ENCODE results near the gene FHOD3.

FHOD3 gene

GRCh38 chr18:36624451-36625167 is 327.1 kb downstream of the FHOD3 start:
- TF ChIP-seq EZH2 (optimal IDR thresholded peaks at IDR 0.05; ENCODE audit: low read depth, low read length) = no peak
- no peak for TF ChIP-seq EZH2phosphoT487 (IDR thresholded peaks at IDR 0.05; ENCODE audit: low read length)
- TF ChIP-seq CTCF (IDR thresholded peaks at IDR 0.05; ENCODE audit: low read length) = no peak
- Histone ChIP-seq H3K4me1 (ENCODE audit: low read length) (no peaks in the 10 kb centered on the region), H3K79me2 (ENCODE audit: low read length) (no peaks in the 10 kb centered on the region), H2AFZ (ENCODE audit: low read length) (no peak overlapping the region), H4K20me1 (ENCODE audit: insufficient read depth, low read length) (no peaks in the 10 kb centered on the region), H3K36me3 (replicated peaks; ENCODE audit: insufficient read depth, low read length) (no peaks in the 10 kb centered on the region), H3K27me3 (replicated peaks; ENCODE audit: insufficient read depth, low read length) (no peaks in the 10 kb centered on the region), H3K27ac (ENCODE audit: low read length) (no peak overlapping the region), H3K9ac (ENCODE audit: low read length) (no peak overlapping the region), H3K4me2 (ENCODE audit: low read depth, low read length) (no peak overlapping the region), H3K9me2 (replicated peaks; ENCODE audit: insufficient read depth, low read length) (no peaks in the 10 kb centered on the region), H3K4me3 (ENCODE audit: low read length) (no peak overlapping the region), H3F3A (ENCODE audit: insufficient read depth, low read length) (no peaks in the 10 kb centered on the region), H3K9me3 (replicated peaks; ENCODE audit: insufficient read depth, low read length) (no peaks in the 10 kb centered on the region)
- DNase-seq = no peak

- Histone ChIP-seq H3K4me3 (ENCODE audit: low read length) (no peak overlapping the region), H3K4me2 (ENCODE audit: low read depth, low read length) (no peak overlapping the region), H3K27ac (ENCODE audit: low read length) (no peak overlapping the region), H4K20me1 (ENCODE audit: insufficient read depth, low read length) (no peaks in the 10 kb centered on the region), H3K36me3 (replicated peaks; ENCODE audit: insufficient read depth, low read length) (no peaks in the 10 kb centered on the region), H3K9me2 (replicated peaks; ENCODE audit: insufficient read depth, low read length) (no peaks in the 10 kb centered on the region), H3K9ac (ENCODE audit: low read length) (no peak overlapping the region), H3K27me3 (replicated peaks; ENCODE audit: insufficient read depth, low read length) (no peaks in the 10 kb centered on the region), H3F3A (ENCODE audit: insufficient read depth, low read length) (no peaks in the 10 kb centered on the region), H2AFZ (ENCODE audit: low read length) (no peak overlapping the region), H3K4me1 (ENCODE audit: low read length) (no peaks in the 10 kb centered on the region), H3K79me2 (ENCODE audit: low read length) (no peaks in the 10 kb centered on the region), H3K9me3 (replicated peaks; ENCODE audit: insufficient read depth, low read length) (no peaks in the 10 kb centered on the region)
- TF ChIP-seq EZH2phosphoT487 (IDR thresholded peaks at IDR 0.05; ENCODE audit: low read length) (no peak), CTCF (IDR thresholded peaks at IDR 0.05; ENCODE audit: low read length) (no peak), EZH2 (optimal IDR thresholded peaks at IDR 0.05; ENCODE audit: low read depth, low read length) (no peak)
- DNase-seq = no peak
These were observed 327.9 kb downstream of the FHOD3 start for GRCh38 chr18:36625386-36625785.

- H3K4me3 ChIP-seq (ENCODE audit: low read length) = no peak overlapping the region
These were observed 330.1 kb downstream of the FHOD3 start for GRCh38 chr18:36627637-36628036.

More at GRCh38 chr18:36627637-36628036, 330.1 kb downstream of the FHOD3 start:
- H3K4me1 ChIP-seq (ENCODE audit: low read length) = no peaks in the 10 kb centered on the region
- H4K20me1 ChIP-seq (ENCODE audit: insufficient read depth, low read length) = no peaks in the 10 kb centered on the region
- no peaks in the 10 kb centered on the region for H3K9me3 ChIP-seq (replicated peaks; ENCODE audit: insufficient read depth, low read length)
- no peak overlapping the region for H3K4me2 ChIP-seq (ENCODE audit: low read depth, low read length)
- no peaks in the 10 kb centered on the region for H3K27me3 ChIP-seq (replicated peaks; ENCODE audit: insufficient read depth, low read length)
- no peaks in the 10 kb centered on the region for H3K9me2 ChIP-seq (replicated peaks; ENCODE audit: insufficient read depth, low read length)
- no peak overlapping the region for H2AFZ ChIP-seq (ENCODE audit: low read length)
- no peak overlapping the region for H3K9ac ChIP-seq (ENCODE audit: low read length)
- H3K79me2 ChIP-seq (ENCODE audit: low read length) = no peaks in the 10 kb centered on the region
- TF ChIP-seq CTCF (IDR thresholded peaks at IDR 0.05; ENCODE audit: low read length) (no peak), EZH2 (optimal IDR thresholded peaks at IDR 0.05; ENCODE audit: low read depth, low read length) (no peak), EZH2phosphoT487 (IDR thresholded peaks at IDR 0.05; ENCODE audit: low read length) (no peak)
- H3K36me3 ChIP-seq (replicated peaks; ENCODE audit: insufficient read depth, low read length) = no peaks in the 10 kb centered on the region
- no peaks in the 10 kb centered on the region for H3F3A ChIP-seq (ENCODE audit: insufficient read depth, low read length)
- no peak overlapping the region for H3K27ac ChIP-seq (ENCODE audit: low read length)
- no peak for DNase-seq

Measured in MM.1S (cell line).